Osteoblast (primary cell): Measurements from ENCODE around the gene MAP3K7CL. TPM values are rescaled to one million over a fixed set of nuclear protein-coding genes. Genes with fewer than 3 reads are reported as not detected.

Source experiments
- DNase-seq: peaks from one replicate; pipeline ENCODE4 v3.0.0; 2011; ENCODE audit warnings: low spot score, mixed read lengths; ENCODE audit not compliant: insufficient read length; ENCODE audit errors: missing footprints
- H2AFZ ChIP-seq: 2 replicates; pipeline ENCODE4 v1.6.0; 2011; ENCODE audit warnings: mild to moderate bottlenecking, low read length
- H3K27ac ChIP-seq: 2 replicates; pipeline ENCODE4 v1.5.1; 2011; ENCODE audit warnings: mild to moderate bottlenecking, low read depth, low read length, moderate library complexity
- H3K27me3 ChIP-seq: 2 replicates; pipeline ENCODE4 v1.6.0; 2012; ENCODE audit warnings: mild to moderate bottlenecking, control low read depth, inconsistent platforms, low read length, moderate library complexity; ENCODE audit not compliant: insufficient read depth
- H3K36me3 ChIP-seq: 2 replicates; pipeline ENCODE4 v1.5.1; 2011; ENCODE audit warnings: mild to moderate bottlenecking, low read length, control low read depth, moderate library complexity; ENCODE audit not compliant: insufficient read depth
- H3K4me1 ChIP-seq: 2 replicates; pipeline ENCODE4 v1.5.1; 2011; ENCODE audit warnings: mild to moderate bottlenecking, low read length, control low read depth, moderate library complexity; ENCODE audit not compliant: insufficient read depth
- H3K4me2 ChIP-seq: 2 replicates; pipeline ENCODE4 v1.6.0; 2011; ENCODE audit warnings: mild to moderate bottlenecking, low read length; ENCODE audit not compliant: insufficient read depth
- H3K4me3 ChIP-seq: fragments of 200-600 bp; sonication (generic); 3 replicates; pipeline ENCODE4 v1.5.1; 2012; ENCODE audit warnings: mild to moderate bottlenecking, low read length, inconsistent platforms; ENCODE audit not compliant: insufficient read depth
- H3K79me2 ChIP-seq: 2 replicates; pipeline ENCODE4 v1.6.0; 2012; ENCODE audit warnings: mild to moderate bottlenecking, low read length, control low read depth, inconsistent platforms; ENCODE audit not compliant: insufficient read depth
- H3K9me3 ChIP-seq: 2 replicates; pipeline ENCODE4 v1.5.1; 2011; ENCODE audit warnings: low read depth, low read length, control low read depth
- H4K20me1 ChIP-seq: 2 replicates; pipeline ENCODE4 v1.6.0; 2012; ENCODE audit warnings: mild to moderate bottlenecking, low read length, control low read depth; ENCODE audit not compliant: insufficient read depth
- CTCF ChIP-seq: IDR thresholded peaks from 2 replicates; pipeline ENCODE4 v1.5.1; 2011; ENCODE audit warnings: mild to moderate bottlenecking, low read depth, low read length, moderate library complexity; ENCODE audit errors: extremely low read depth
- total RNA-seq: library from RNA; depleted of rRNA; stranded (reverse); fragments of >200 nt; gene quantifications from 2 replicates; pipeline ENCODE4 v1.2.3, GENCODE V29; 2012

MAP3K7CL gene
- total RNA-seq, 1 donor: 19.9 TPM

- H3K79me2 ChIP-seq: no peaks in the 10 kb centered on the region
- H3K36me3 ChIP-seq: no peaks in the 10 kb centered on the region
- DNase-seq: no peak
- H3K27me3 ChIP-seq: no peaks in the 10 kb centered on the region
- H3K4me3 ChIP-seq: no peak overlapping the region
- TF ChIP-seq CTCF: no peak
- H2AFZ ChIP-seq: no peak overlapping the region
- H3K4me1 ChIP-seq: peaks cover 61% of the 10 kb centered on the region
- peak overlapping the region; percentile 46 for H3K27ac ChIP-seq
- no peak overlapping the region for H3K4me2 ChIP-seq
- H4K20me1 ChIP-seq: no peaks in the 10 kb centered on the region
- no peaks in the 10 kb centered on the region for H3K9me3 ChIP-seq
These were observed 54.7 kb downstream of the MAP3K7CL start for GRCh38 chr21:29185172-29185571.

- Histone ChIP-seq H3K27ac (peak overlapping the region; percentile 46), H3K4me1 (peaks cover 61% of the 10 kb centered on the region)
These were observed 55.2 kb downstream of the MAP3K7CL start for GRCh38 chr21:29185633-29186032.

GRCh38 chr21:29186246-29186645, 55.8 kb downstream of the MAP3K7CL start:
- H3K36me3 ChIP-seq: no peaks in the 10 kb centered on the region
- peak overlapping the region; percentile 46 for H3K27ac ChIP-seq
- TF ChIP-seq CTCF: no peak
- H3K9me3 ChIP-seq: no peaks in the 10 kb centered on the region
- H3K79me2 ChIP-seq: no peaks in the 10 kb centered on the region
- no peaks in the 10 kb centered on the region for H3K27me3 ChIP-seq
- H4K20me1 ChIP-seq: no peaks in the 10 kb centered on the region
- no peak overlapping the region for H3K4me3 ChIP-seq
- no peak for DNase-seq
- peaks cover 67% of the 10 kb centered on the region for H3K4me1 ChIP-seq
- no peak overlapping the region for H3K4me2 ChIP-seq
- H2AFZ ChIP-seq: no peak overlapping the region

More at GRCh38 chr21:29185633-29186032, 55.2 kb downstream of the MAP3K7CL start:
- no peaks in the 10 kb centered on the region for H3K27me3 ChIP-seq
- no peaks in the 10 kb centered on the region for H3K9me3 ChIP-seq
- no peak overlapping the region for H3K4me3 ChIP-seq
- no peaks in the 10 kb centered on the region for H3K79me2 ChIP-seq
- no peaks in the 10 kb centered on the region for H3K36me3 ChIP-seq
- H4K20me1 ChIP-seq: no peaks in the 10 kb centered on the region
- H2AFZ ChIP-seq: no peak overlapping the region
- no peak for DNase-seq
- no peak overlapping the region for H3K4me2 ChIP-seq
- no peak for TF ChIP-seq CTCF

GRCh38 chr21:29187944-29188343, 57.5 kb downstream of the MAP3K7CL start:
- Histone ChIP-seq H4K20me1 (no peaks in the 10 kb centered on the region), H3K36me3 (no peaks in the 10 kb centered on the region), H3K79me2 (no peaks in the 10 kb centered on the region), H3K4me1 (peaks cover 52% of the 10 kb centered on the region), H3K9me3 (no peaks in the 10 kb centered on the region), H2AFZ (no peak overlapping the region), H3K4me3 (no peak overlapping the region), H3K4me2 (peak overlapping the region; percentile 24), H3K27me3 (no peaks in the 10 kb centered on the region), H3K27ac (peak overlapping the region; percentile 50)
- peak; percentile 87 for DNase-seq
- TF ChIP-seq CTCF: no peak
